Measurements from ENCODE around the gene OR8G1. TPM values are rescaled to one million over a fixed set of nuclear protein-coding genes. Genes with fewer than 3 reads are reported as not detected.

The OR8G1 gene
- total RNA-seq, 1 experiment from 2014 or later = not detected

- Histone ChIP-seq H3K14ac (ENCODE audit: insufficient read depth, low read length) (no peak overlapping the region), H3K27me3 (ENCODE audit: insufficient read depth, low read length) (no peaks in the 10 kb centered on the region), H3K4me2 (ENCODE audit: insufficient read depth, insufficient read length, low read length) (no peak overlapping the region), H3K79me1 (ENCODE audit: insufficient read depth, low read depth, low read length, poor library complexity, severe bottlenecking) (no peaks in the 10 kb centered on the region), H4K5ac (ENCODE audit: insufficient read length, low read depth, low read length) (no peak overlapping the region), H3K56ac (ENCODE audit: insufficient read length, low read depth, low read length) (no peak overlapping the region), H4K20me1 (ENCODE audit: control insufficient read depth, insufficient read depth, insufficient read length) (no peaks in the 10 kb centered on the region), H2BK120ac (ENCODE audit: low read depth, low read length, poor library complexity, severe bottlenecking) (no peak overlapping the region), H3K9me3 (ENCODE audit: control insufficient read depth, low read depth, low read length) (no peaks in the 10 kb centered on the region), H2BK5ac (ENCODE audit: insufficient read length, low read length) (no peak overlapping the region), H4K8ac (replicated peaks; ENCODE audit: insufficient read length, low read depth, low read length) (no peak overlapping the region), H2BK15ac (ENCODE audit: low read depth, low read length) (no peak overlapping the region), H2BK20ac (ENCODE audit: low read depth, low read length, poor library complexity, severe bottlenecking) (no peak overlapping the region), H2AK5ac (ENCODE audit: insufficient read length, low read length) (no peak overlapping the region), H3K23me2 (ENCODE audit: insufficient read length, low read depth, low read length, poor library complexity, severe bottlenecking) (no peaks in the 10 kb centered on the region), H3K4ac (ENCODE audit: low read depth, low read length) (no peak overlapping the region), H2AFZ (ENCODE audit: low read length) (no peak overlapping the region), H3K4me1 (ENCODE audit: insufficient read depth, low read length) (peaks cover 3% of the 10 kb centered on the region; the same call in 1 of the 2 replicates), H3K9ac (ENCODE audit: extremely low read depth, insufficient read length, low read length) (no peak overlapping the region), H2BK12ac (ENCODE audit: insufficient read length, low read depth, low read length) (no peak overlapping the region), H3K79me2 (ENCODE audit: insufficient read depth, low read length) (no peaks in the 10 kb centered on the region), H3K27ac (ENCODE audit: insufficient read length, low read depth, low read length) (no peak overlapping the region), H4K91ac (ENCODE audit: insufficient read length, low read depth, low read length) (no peak overlapping the region), H3K23ac (ENCODE audit: insufficient read length, low read depth, low read length) (no peak overlapping the region), H3T11ph (ENCODE audit: low read length) (no peak overlapping the region), H3K18ac (ENCODE audit: insufficient read length, low read depth, low read length) (no peak overlapping the region)
- no peak overlapping the region for H3K27ac Mint-ChIP-seq
- H3K36me3 Mint-ChIP-seq (ENCODE audit: insufficient read depth in 1 of 3, low read depth in 3 of 3) = peaks cover 1 to 17% (median 5%) of the 10 kb centered on the region in 3 experiments
- H3K27me3 Mint-ChIP-seq (ENCODE audit: low read depth) = no peaks in the 10 kb centered on the region; the same call in 1 of the 2 replicates
- no CpG with 5 or more reads among the region's 2 CpGs for WGBS (ENCODE audit: extremely low coverage, insufficient read length, low lambda C conversion rate)
- TF ChIP-seq CTCF (conservative IDR thresholded peaks at IDR 0.05) = no peak
- no peak for DNase-seq
- peaks cover 11% of the 10 kb centered on the region in 2 experiments for H3K4me1 Mint-ChIP-seq
- no peak overlapping the region for H3K4me3 Mint-ChIP-seq
- H3K9me3 Mint-ChIP-seq = peaks cover 21 to 22% of the 10 kb centered on the region in 2 experiments
These were observed 37.4 kb downstream of the OR8G1 start for GRCh38 chr11:124278261-124278660.
